GM21576 (cell line): ENCODE data around the gene RPS19.
A peak's percentile ranks its signal among the peaks of the same experiment; 100 is the strongest.

Source experiments
- ATAC-seq: cut with Tn5 transposase; IDR thresholded peaks from one replicate; pipeline ENCODE4 v1.9.1; 2021; ENCODE audit warnings: mild to moderate bottlenecking, moderate library complexity; ENCODE audit not compliant: unreplicated experiment

The RPS19 gene

GRCh38 chr19:41877916-41878905 is 18.2 kb downstream of the RPS19 start:
- ATAC-seq, result no peak

GRCh38 chr19:41879080-41879479 is 19.0 kb downstream of the RPS19 start:
- ATAC-seq, result no peak

- ATAC-seq, result no peak
These were observed 19.7 kb downstream of the RPS19 start for GRCh38 chr19:41879670-41880328.

GRCh38 chr19:41880329-41880708 is 20.3 kb downstream of the RPS19 start:
- no peak for ATAC-seq

DNA sequence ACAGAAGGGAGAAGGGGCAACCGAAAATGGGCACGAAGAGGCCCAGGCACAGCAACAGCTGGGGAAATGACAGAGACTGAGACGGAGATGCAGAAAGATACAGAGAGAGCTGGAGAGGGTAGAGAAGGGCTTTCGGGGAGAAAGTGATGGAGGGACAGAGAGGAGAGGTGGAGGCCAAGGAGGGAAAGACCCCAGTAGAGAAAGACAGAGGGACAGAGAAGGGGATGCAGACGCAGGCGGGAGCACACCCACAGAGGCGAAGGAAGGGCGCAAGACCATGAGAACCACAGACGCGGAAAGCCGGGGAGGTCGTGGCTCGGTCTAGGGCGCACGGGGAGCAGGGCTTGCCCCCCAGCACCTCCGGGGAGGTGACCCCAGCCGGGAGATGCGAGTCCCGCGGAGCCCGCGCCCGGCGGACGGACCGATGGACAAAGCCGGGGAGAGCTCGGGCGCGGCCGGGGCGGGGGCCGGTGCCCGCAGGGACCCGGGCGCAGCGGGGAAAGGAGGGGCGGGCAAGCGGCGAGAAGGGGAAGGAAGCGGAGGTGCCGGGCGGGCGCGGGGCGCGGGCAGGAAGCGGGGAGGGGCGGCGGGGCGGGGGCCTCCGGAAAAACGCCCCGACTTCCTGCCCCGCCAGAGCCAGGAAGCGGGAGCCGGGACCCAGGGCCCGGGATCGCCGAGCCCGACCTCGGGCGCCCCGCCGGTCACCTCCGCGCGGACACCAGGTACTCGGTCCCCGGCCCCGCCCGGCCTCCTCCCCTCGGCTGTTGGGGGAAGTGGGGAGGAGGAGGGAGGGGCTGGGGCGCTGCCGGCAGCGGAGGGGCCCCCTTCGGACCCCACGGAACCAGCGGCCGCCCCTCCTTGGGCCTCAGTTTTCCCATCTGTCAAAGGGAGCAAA is 22.8 kb downstream of the RPS19 start, which contains the start of gene ARHGEF1:
Gene ARHGEF1, plus strand, starts transcription at position 617 of the 895 bp plus-strand sequence. CDS start 4,899 bp downstream, outside the sequence.
- no peak for ATAC-seq

GRCh38 chr19:41883463-41883820 is 23.4 kb downstream of the RPS19 start:
- no peak for ATAC-seq

DNA sequence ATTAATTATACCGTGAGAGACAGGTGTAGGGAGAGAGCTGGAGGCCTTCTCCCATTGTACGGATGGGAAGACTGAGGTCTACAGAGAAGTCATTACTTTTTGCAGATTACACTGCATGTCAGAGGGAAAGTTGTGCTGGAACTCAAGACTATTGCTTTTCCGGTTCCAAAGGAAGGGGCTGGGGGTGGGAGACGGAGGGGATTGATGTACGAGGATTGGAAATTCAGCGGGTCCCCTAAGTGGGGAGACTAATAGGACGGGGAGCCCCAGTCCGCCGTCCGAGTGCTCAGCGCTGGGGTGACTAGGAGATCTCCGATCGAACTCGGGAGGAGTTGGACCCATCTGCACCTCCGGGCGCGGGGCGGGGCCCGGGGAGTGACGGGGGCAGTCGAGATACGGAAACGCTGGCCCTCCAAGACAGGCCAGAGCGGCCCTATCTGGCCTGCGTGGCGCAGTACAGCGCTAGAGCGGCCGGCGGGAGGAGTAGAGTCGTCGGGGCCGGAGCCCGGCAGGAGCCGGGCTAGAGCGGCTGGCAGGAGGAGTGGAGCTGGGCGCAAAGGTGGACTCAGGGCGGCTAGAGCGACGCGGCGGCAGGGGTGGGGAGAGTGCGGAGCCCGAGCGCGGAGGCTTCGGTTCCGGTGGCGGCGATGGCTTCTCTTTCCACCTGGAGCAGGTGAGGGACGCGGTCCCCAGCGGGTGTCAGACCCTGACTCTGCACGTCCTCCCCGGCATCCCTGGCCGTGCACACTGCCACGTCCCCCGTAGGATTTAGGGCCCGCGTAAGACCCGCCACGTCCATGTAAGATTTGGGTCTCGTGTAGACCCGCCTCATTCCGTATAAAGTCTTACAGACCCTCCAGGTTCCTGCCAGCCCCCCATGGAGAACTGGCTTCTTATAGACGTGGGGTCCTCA is 24.0 kb downstream of the RPS19 start:
- peak; percentile 68 for ATAC-seq

DNA sequence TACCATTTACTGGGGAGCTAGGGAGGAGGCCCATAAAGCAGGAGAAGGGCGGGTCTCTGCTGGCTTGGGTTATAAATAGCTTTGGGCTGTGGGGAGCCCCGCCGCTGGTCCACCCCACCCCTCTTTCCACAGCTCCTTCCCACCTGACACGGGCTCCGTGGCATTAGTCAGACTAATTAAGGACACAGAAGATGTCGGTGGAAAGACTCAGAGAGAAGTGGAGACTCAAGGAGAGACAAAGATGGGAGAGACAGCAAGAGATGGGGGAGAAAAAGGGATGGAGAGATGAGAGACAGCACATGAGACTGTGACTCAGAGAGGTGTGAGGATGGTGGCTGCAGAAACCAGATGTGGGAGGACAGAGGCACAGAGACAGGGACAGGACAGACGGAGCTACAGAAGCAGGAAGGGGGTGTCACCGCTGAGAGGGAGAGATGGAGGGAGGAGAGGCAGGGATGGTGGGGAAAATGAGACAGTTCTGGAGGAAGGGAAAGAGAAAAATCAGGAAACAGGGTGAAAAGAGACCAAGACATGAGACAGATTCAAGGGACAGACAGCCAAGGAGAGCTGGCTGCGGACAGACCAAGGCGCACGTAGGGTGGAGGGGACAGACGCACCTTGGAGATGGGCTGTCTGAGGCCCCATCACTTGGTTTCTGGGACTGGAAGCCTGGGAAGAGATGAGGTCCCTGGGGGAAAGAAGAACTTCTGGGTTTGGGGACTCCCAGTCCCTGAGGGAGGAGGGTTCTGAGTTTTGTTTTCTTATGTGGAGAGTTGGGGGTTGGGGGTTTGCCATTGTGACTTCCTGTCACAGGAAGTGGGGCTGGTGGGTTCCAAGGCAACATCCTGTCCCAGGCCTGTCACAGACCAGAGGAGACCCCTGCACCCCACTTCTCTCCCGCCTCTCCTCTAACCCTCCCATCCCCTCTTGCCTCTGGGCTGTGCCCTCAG is 27.0 kb downstream of the RPS19 start:
- no peak for ATAC-seq

GRCh38 chr19:41887711-41888382 is 27.8 kb downstream of the RPS19 start:
- ATAC-seq, result no peak

- no peak for ATAC-seq
These were observed 28.9 kb downstream of the RPS19 start for GRCh38 chr19:41888926-41889325.

DNA sequence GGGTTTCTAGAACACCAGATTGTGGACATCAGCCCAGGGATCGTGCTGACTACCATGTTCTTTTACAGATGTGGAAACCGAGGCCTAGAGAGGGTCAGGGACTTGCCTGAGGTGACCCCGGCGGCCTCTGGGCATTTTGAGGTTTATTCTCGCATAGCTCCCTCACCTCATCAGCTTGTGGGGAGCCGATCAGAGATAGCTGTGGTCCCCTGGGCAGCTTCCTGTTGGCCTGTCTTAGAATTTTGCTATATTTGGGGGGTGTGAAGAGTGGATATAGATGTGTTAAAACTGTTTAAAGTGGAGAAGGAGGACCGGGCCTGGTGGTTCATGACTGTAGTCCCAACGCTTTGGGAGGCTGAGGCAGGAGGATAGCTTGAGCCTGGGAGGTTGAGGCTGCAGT is 29.8 kb downstream of the RPS19 start:
- no peak for ATAC-seq

GRCh38 chr19:41890936-41891335 is 30.9 kb downstream of the RPS19 start:
- ATAC-seq, result no peak

DNA sequence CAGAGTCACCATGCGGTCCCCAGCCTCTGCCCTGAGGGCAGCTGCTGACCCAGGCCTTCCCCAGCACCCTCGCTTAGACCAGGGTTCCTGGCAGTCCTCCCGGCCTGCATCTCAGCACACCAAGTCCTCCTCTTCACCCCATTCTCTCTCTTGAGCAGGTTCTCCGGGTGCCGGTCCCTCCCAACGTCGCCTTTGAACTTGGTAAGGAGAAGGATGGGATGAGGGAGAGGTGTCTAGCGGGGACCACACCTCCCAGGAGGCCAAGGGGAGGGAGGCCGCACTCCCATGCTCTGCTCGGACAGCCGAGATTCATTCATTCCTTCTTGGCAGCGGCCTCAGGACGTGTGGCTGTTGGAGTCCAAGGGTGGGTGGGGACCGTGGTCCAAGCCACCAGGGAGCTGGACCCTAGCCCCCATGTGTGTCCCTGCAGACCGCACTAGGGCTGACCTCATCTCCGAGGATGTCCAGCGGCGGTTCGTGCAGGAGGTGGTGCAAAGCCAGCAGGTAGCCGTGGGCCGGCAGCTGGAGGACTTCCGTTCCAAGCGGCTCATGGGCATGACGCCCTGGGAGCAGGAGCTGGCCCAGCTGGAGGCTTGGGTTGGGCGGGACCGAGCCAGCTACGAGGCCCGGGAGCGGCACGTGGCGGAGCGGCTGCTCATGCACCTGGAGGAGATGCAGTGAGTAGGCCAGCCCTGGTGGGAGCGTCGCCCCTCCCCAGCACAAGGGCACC is 32.3 kb downstream of the RPS19 start:
- no peak for ATAC-seq

GRCh38 chr19:41893899-41894298 is 33.8 kb downstream of the RPS19 start:
- ATAC-seq, result no peak

DNA sequence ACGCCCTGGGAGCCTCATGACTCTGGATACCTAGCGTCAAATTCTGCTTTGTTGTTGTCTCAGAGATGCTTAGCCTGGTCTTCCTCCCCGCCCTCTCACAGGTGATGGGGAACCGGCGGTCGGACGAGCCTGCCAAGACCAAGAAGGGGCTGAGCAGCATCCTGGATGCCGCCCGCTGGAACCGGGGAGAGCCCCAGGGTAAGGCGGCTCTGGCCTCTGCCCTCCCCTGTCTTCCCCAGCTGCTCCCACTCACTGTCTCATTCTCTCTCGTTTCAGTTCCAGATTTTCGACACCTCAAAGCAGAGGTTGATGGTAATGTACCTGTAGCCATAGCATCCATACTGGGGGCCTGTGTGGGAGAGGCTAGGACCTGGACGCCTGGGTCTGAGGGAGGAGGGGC is 34.3 kb downstream of the RPS19 start:
- ATAC-seq, result no peak

- no peak for ATAC-seq
These were observed 35.9 kb downstream of the RPS19 start for GRCh38 chr19:41895745-41896580.

- no peak for ATAC-seq
These were observed 36.5 kb downstream of the RPS19 start for GRCh38 chr19:41896581-41896942.
